Muscle of leg (tissue), 11 donors: Measurements from ENCODE around the gene KRTAP4-4. TPM values are rescaled to one million over a fixed set of nuclear protein-coding genes. Genes with fewer than 3 reads are reported as not detected.
"Not testable (repeated sequence)": the region's sequence is repeated elsewhere in the genome, so short reads cannot be mapped to it uniquely, and the experiment has no call there.

Experiments used
- DNase-seq: peaks from one replicate; pipeline ENCODE4 v3.0.0; 2013
- H3K27ac ChIP-seq: one replicate; pipeline ENCODE4 v1.5.1; 2013; ENCODE audit warnings: mild to moderate bottlenecking, low read length, control low read depth
- H3K27me3 ChIP-seq: one replicate; pipeline ENCODE4 v1.6.1; 2013; ENCODE audit warnings: low read length; ENCODE audit not compliant: control insufficient read depth, insufficient read depth
- H3K36me3 ChIP-seq: one replicate; pipeline ENCODE4 v1.6.1; 2013; ENCODE audit warnings: low read length; ENCODE audit not compliant: control insufficient read depth, insufficient read depth
- H3K4me1 ChIP-seq: one replicate; pipeline ENCODE4 v1.6.1; 2013; ENCODE audit warnings: low read length; ENCODE audit not compliant: control insufficient read depth, insufficient read depth
- H3K4me3 ChIP-seq: one replicate; pipeline ENCODE4 v1.5.1; 2013; ENCODE audit warnings: low read length, control low read depth
- H3K9me3 ChIP-seq: replicated peaks from 2 replicates; pipeline ENCODE4 v1.6.1; 2013; ENCODE audit warnings: low read depth, low read length; ENCODE audit not compliant: control insufficient read depth
- WGBS: methylation state at CpG from one replicate; pipeline ENCODE4 v1.1.5; 2013; ENCODE audit warnings: missing lambda C conversion rate; ENCODE audit not compliant: insufficient coverage; 5-methylcytosine and 5-hydroxymethylcytosine counted together
- polyA plus RNA-seq, 8 donors: library from polyadenylated mRNA; unstranded; fragments of 120-200 nt; gene quantifications; one replicate each; pipeline versions ENCODE4 v1.2.1 to v1.2.3, GENCODE V29; 2013; ENCODE audit warnings: inconsistent platforms in 1 of 8, low replicate concordance in 1 of 8; ENCODE audit not compliant: insufficient read length in 8 of 8, insufficient read depth in 1 of 8
- total RNA-seq: library from RNA; stranded (reverse); fragments of 120-200 nt; gene quantifications from one replicate; pipeline ENCODE4 v1.2.4, GENCODE V29; 2013

Gene KRTAP4-4
- total and polyA plus RNA-seq, 9 donors, result not detected

- Histone ChIP-seq H3K4me3 (no peak overlapping the region), H3K36me3 (no peaks in the 10 kb centered on the region), H3K4me1 (no peaks in the 10 kb centered on the region), H3K27ac (no peak overlapping the region), H3K9me3 (peaks cover 2% of the 10 kb centered on the region), H3K27me3 (no peaks in the 10 kb centered on the region)
- no CpG with 5 or more reads among the region's 4 CpGs for WGBS
- DNase-seq, result no peak
These were observed 41.8 kb downstream of the KRTAP4-4 start for GRCh38 chr17:41118721-41119120.

DNA sequence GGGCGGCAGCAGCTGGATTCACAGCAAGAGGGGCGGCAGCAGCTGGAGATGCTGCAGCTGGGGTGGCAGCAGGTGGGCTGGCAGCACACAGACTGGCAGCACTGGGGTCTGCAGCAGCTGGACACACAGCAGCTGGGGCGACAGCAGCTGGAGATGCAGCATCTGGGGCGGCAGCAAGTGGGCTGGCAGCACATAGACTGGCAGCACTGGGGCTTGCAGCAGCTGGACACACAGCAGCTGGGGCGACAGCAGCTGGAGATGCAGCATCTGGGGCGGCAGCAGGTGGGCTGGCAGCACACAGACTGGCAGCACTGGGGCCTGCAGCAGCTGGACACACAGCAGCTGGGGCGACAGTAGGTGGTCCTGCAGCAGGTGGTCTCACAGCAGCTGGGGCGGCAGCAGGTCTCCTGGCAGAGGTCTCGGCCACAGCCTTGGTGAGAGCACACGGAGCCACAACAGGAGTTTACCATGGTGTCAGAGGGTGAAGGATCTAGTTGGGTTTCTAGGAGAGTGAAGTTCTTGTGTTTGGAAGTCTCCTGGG is 42.6 kb downstream of the KRTAP4-4 start, which contains the start of gene KRTAP4-11:
Gene KRTAP4-11 (minus strand): TSS at position 528 of the 541 bp plus-strand sequence. CDS start 58 bp downstream, at position 470.
- H3K27me3 ChIP-seq, H3K4me3 ChIP-seq: not testable (repeated sequence)
- WGBS, result 73% methylated on average over 9 of the region's 10 CpGs

DNA sequence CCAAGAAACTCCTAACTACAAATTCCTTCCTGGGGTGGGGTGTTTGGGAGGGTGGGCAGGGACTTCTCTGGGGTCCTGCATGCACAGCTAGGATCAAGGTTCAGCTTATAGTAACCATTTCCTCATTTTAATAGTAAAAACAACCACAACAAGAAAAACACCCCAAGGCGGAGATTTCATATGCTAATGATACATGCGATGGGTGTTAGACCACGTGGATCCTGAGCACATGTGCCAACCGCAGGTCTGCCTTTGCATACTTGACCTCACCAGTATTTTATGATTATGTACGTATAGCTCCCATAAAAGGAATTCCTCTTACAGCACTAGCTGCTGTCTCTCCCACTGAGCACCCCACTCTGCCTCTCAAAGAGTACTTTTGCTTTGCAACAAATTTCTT is 44.3 kb downstream of the KRTAP4-4 start:
- Histone ChIP-seq H3K36me3 (no peaks in the 10 kb centered on the region), H3K4me1 (no peaks in the 10 kb centered on the region), H3K9me3 (no peaks in the 10 kb centered on the region), H3K4me3 (no peak overlapping the region), H3K27me3 (no peaks in the 10 kb centered on the region), H3K27ac (no peak overlapping the region)
- peak; percentile 12 for DNase-seq
- WGBS, result 85% methylated on average over 2 of the region's 5 CpGs

More for the DNA sequence above, 42.6 kb downstream of the KRTAP4-4 start, which contains the start of gene KRTAP4-11:
- not testable (repeated sequence) for H3K36me3 ChIP-seq, H3K9me3 ChIP-seq, H3K4me1 ChIP-seq, DNase-seq, H3K27ac ChIP-seq

DNA sequence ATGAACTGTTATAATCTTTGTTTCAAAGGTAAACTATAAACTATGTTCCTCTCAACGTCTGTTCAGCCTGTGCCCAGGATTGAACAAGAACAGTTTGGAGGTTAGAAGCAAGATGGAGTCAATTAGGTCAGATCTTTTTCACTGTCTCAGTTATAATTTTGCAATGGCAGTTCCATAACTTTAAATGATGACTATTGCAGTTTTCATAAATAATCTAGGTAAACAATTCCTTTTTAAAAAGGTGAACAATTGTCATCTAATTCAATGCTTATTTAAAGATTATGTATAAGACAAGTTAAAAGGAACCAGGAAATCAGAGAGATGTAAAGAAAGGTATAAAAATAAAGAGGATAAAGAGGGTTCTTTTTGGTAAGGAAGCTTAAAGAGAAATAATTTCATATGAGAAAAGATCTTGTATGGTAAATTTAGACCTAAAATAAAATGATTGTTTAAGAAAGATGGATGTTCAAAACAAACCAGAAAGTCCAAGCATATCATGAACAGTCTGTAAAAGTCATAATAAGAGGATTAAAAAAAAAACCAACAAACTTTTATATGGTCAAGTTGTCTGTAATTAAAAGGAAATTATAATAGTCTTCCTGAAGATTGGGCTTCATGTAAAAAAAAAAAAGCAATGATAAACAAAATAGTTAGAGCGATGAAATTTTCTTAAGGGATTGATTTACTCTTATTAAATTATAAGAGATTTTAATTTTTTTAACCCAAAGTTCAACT is 49.2 kb downstream of the KRTAP4-4 start:
- H3K27me3 ChIP-seq, result no peaks in the 10 kb centered on the region
- no peak overlapping the region for H3K4me3 ChIP-seq
- no peak for DNase-seq
- no CpG with 5 or more reads among the region's 2 CpGs for WGBS
- no peaks in the 10 kb centered on the region for H3K9me3 ChIP-seq
- H3K4me1 ChIP-seq, result no peaks in the 10 kb centered on the region
- H3K36me3 ChIP-seq, result no peaks in the 10 kb centered on the region
- H3K27ac ChIP-seq, result no peak overlapping the region

Other genes with a start within 250 kb of the KRTAP4-4 start
Only the 30 nearest of the 40 such genes appear.
- gene KRTAP3-1, start 151.6 kb downstream of the KRTAP4-4 start, total RNA-seq, result not detected
- not detected for gene KRTAP3-1, start 151.6 kb downstream of the KRTAP4-4 start, polyA plus RNA-seq
- gene KRTAP1-5, start 133.5 kb downstream of the KRTAP4-4 start, total RNA-seq, result not detected
- gene KRTAP1-5, start 133.5 kb downstream of the KRTAP4-4 start, polyA plus RNA-seq, result not detected
- gene KRTAP1-4, start 130.6 kb downstream of the KRTAP4-4 start, total RNA-seq, result not detected
- not detected for gene KRTAP1-4, start 130.6 kb downstream of the KRTAP4-4 start, polyA plus RNA-seq
- not detected for gene KRTAP1-3, start 125.9 kb downstream of the KRTAP4-4 start, total RNA-seq
- under 1 TPM in 2 of 8 donors, not detected in 6; 0.12 to 0.32 TPM for gene KRTAP1-3, start 125.9 kb downstream of the KRTAP4-4 start, polyA plus RNA-seq
- not detected for gene KRTAP1-1, start 119.3 kb downstream of the KRTAP4-4 start, total RNA-seq
- gene KRTAP1-1, start 119.3 kb downstream of the KRTAP4-4 start, polyA plus RNA-seq, result not detected
- not detected for gene KRTAP2-1, start 113.4 kb downstream of the KRTAP4-4 start, total RNA-seq
- not detected for gene KRTAP2-1, start 113.4 kb downstream of the KRTAP4-4 start, polyA plus RNA-seq
- not detected for gene KRTAP2-2, start 105.5 kb downstream of the KRTAP4-4 start, total RNA-seq
- gene KRTAP2-2, start 105.5 kb downstream of the KRTAP4-4 start, polyA plus RNA-seq, result not detected
- not detected for gene KRTAP2-3, start 100.6 kb downstream of the KRTAP4-4 start, total RNA-seq
- not detected for gene KRTAP2-3, start 100.6 kb downstream of the KRTAP4-4 start, polyA plus RNA-seq
- gene KRTAP2-4, start 94.9 kb downstream of the KRTAP4-4 start, total RNA-seq, result not detected
- not detected for gene KRTAP2-4, start 94.9 kb downstream of the KRTAP4-4 start, polyA plus RNA-seq
- not detected for gene KRTAP4-7, start 76.6 kb downstream of the KRTAP4-4 start, total RNA-seq
- gene KRTAP4-7, start 76.6 kb downstream of the KRTAP4-4 start, polyA plus RNA-seq, result not detected
- not detected for gene KRTAP4-8, start 62.6 kb downstream of the KRTAP4-4 start, total RNA-seq
- not detected for gene KRTAP4-8, start 62.6 kb downstream of the KRTAP4-4 start, polyA plus RNA-seq
- not detected for gene KRTAP4-16, start 58.5 kb downstream of the KRTAP4-4 start, total RNA-seq
- not detected for gene KRTAP4-16, start 58.5 kb downstream of the KRTAP4-4 start, polyA plus RNA-seq
- gene KRTAP4-9, start 55.4 kb downstream of the KRTAP4-4 start, total RNA-seq, result not detected
- under 1 TPM in 1 of 8 donors, not detected in 7; 0.31 TPM for gene KRTAP4-9, start 55.4 kb downstream of the KRTAP4-4 start, polyA plus RNA-seq
- not detected for gene KRTAP4-11, start 42.4 kb downstream of the KRTAP4-4 start, total RNA-seq
- not detected for gene KRTAP4-11, start 42.4 kb downstream of the KRTAP4-4 start, polyA plus RNA-seq
- not detected for gene KRTAP4-12, start 36.6 kb downstream of the KRTAP4-4 start, total RNA-seq
- gene KRTAP4-12, start 36.6 kb downstream of the KRTAP4-4 start, polyA plus RNA-seq, result not detected
- gene KRTAP4-6, start 20.2 kb downstream of the KRTAP4-4 start, total RNA-seq, result not detected
- not detected for gene KRTAP4-6, start 20.2 kb downstream of the KRTAP4-4 start, polyA plus RNA-seq
- gene KRTAP4-5, start 10.9 kb downstream of the KRTAP4-4 start, total RNA-seq, result not detected
- gene KRTAP4-5, start 10.9 kb downstream of the KRTAP4-4 start, polyA plus RNA-seq, result not detected
- gene KRTAP4-3, start 7.5 kb upstream of the KRTAP4-4 start, total RNA-seq, result not detected
- gene KRTAP4-3, start 7.5 kb upstream of the KRTAP4-4 start, polyA plus RNA-seq, result not detected
- gene KRTAP4-2, start 17.5 kb upstream of the KRTAP4-4 start, total RNA-seq, result not detected
- gene KRTAP4-2, start 17.5 kb upstream of the KRTAP4-4 start, polyA plus RNA-seq, result not detected
- not detected for gene KRTAP4-1, start 24.2 kb upstream of the KRTAP4-4 start, total RNA-seq
- gene KRTAP4-1, start 24.2 kb upstream of the KRTAP4-4 start, polyA plus RNA-seq, result not detected
- not detected for gene KRTAP9-1, start 29.1 kb upstream of the KRTAP4-4 start, total RNA-seq
- gene KRTAP9-1, start 29.1 kb upstream of the KRTAP4-4 start, polyA plus RNA-seq, result not detected
- gene KRTAP9-2, start 65.9 kb upstream of the KRTAP4-4 start, total RNA-seq, result not detected
- not detected for gene KRTAP9-2, start 65.9 kb upstream of the KRTAP4-4 start, polyA plus RNA-seq
- not detected for gene KRTAP9-3, start 71.7 kb upstream of the KRTAP4-4 start, total RNA-seq
- gene KRTAP9-3, start 71.7 kb upstream of the KRTAP4-4 start, polyA plus RNA-seq, result not detected
- gene KRTAP9-8, start 77.3 kb upstream of the KRTAP4-4 start, total RNA-seq, result not detected
- not detected for gene KRTAP9-8, start 77.3 kb upstream of the KRTAP4-4 start, polyA plus RNA-seq
- gene KRTAP9-4, start 88.9 kb upstream of the KRTAP4-4 start, total RNA-seq, result not detected
- not detected for gene KRTAP9-4, start 88.9 kb upstream of the KRTAP4-4 start, polyA plus RNA-seq
- gene KRTAP9-9, start 94.6 kb upstream of the KRTAP4-4 start, total RNA-seq, result not detected
- gene KRTAP9-9, start 94.6 kb upstream of the KRTAP4-4 start, polyA plus RNA-seq, result not detected
- not detected for gene KRTAP9-6, start 104.6 kb upstream of the KRTAP4-4 start, total RNA-seq
- gene KRTAP9-6, start 104.6 kb upstream of the KRTAP4-4 start, polyA plus RNA-seq, result under 1 TPM in 5 of 8 donors, not detected in 3; 0.13 to 0.22 (median 0.19) TPM
- gene KRTAP9-7, start 115.0 kb upstream of the KRTAP4-4 start, total RNA-seq, result not detected
- not detected for gene KRTAP9-7, start 115.0 kb upstream of the KRTAP4-4 start, polyA plus RNA-seq
- gene KRTAP29-1, start 142.1 kb upstream of the KRTAP4-4 start, total RNA-seq, result not detected
- gene KRTAP29-1, start 142.1 kb upstream of the KRTAP4-4 start, polyA plus RNA-seq, result not detected
- gene KRTAP16-1, start 148.6 kb upstream of the KRTAP4-4 start, total RNA-seq, result not detected
- gene KRTAP16-1, start 148.6 kb upstream of the KRTAP4-4 start, polyA plus RNA-seq, result not detected